CD4-positive, alpha-beta T cell (primary cell): Measurements from ENCODE around the gene CNOT10. TPM values are rescaled to one million over a fixed set of nuclear protein-coding genes. Genes with fewer than 3 reads are reported as not detected.
"Not testable (repeated sequence)": the region's sequence is repeated elsewhere in the genome, so short reads cannot be mapped to it uniquely, and the experiment has no call there.

Experiments
- ATAC-seq: fragments of 200-7000 bp; cut with Tn5 transposase; one replicate; pipeline ENCODE4 v1.10.0; 2022; ENCODE audit warnings: mild to moderate bottlenecking; ENCODE audit not compliant: poor library complexity
- CTCF ChIA-PET: fragments of 350-600 bp; sonication (Branson Sonifier 250); formaldehyde crosslinking; loops from one replicate; lab custom pipeline; 2021; ENCODE audit warnings: antibody characterized with exemption, inconsistent platforms; lab: Charles Lee
- POLR2A ChIA-PET: fragments of 350-600 bp; sonication (Branson Sonifier 250); formaldehyde crosslinking; loops from one replicate; lab custom pipeline; 2021; ENCODE audit warnings: antibody characterized with exemption, inconsistent platforms; lab: Charles Lee
- DNase-seq, 14 experiments: peaks; one replicate each; pipeline ENCODE4 v3.0.0-alpha.2; 2013 to 2020; ENCODE audit warnings: mixed read lengths in 2 of 14
- H3K27ac ChIP-seq, 2 donors: one replicate each; pipeline versions ENCODE4 v1.5.1 to v1.7.0; 2013; ENCODE audit warnings: low read length in 2 of 2, low read depth in 1 of 2, mild to moderate bottlenecking in 1 of 2
- H3K27me3 ChIP-seq, 2 experiments: 1 replicate in 1 of 2; 2 replicates in 1 of 2; pipeline versions ENCODE4 v1.6.1 to v1.7.0; 2013; ENCODE audit warnings: low read length in 2 of 2, control low read depth in 1 of 2, mild to moderate bottlenecking in 1 of 2, moderate library complexity in 1 of 2; ENCODE audit not compliant: insufficient read depth in 2 of 2, control insufficient read depth in 1 of 2
- H3K36me3 ChIP-seq: one replicate; pipeline ENCODE4 v1.6.1; 2013; ENCODE audit warnings: low read length, control low read depth; ENCODE audit not compliant: insufficient read depth
- H3K4me1 ChIP-seq: one replicate; pipeline ENCODE4 v1.6.1; 2013; ENCODE audit warnings: low read length, control low read depth; ENCODE audit not compliant: insufficient read depth
- H3K4me3 ChIP-seq: one replicate; pipeline ENCODE4 v1.5.1; 2013; ENCODE audit warnings: mild to moderate bottlenecking, low read length, moderate library complexity
- H3K9me3 ChIP-seq, 2 experiments: 1 replicate in 1 of 2; 2 replicates in 1 of 2; pipeline versions ENCODE4 v1.6.1 to v1.7.0; 2013; ENCODE audit warnings: low read length in 2 of 2, mild to moderate bottlenecking in 2 of 2, control low read depth in 1 of 2, moderate library complexity in 1 of 2; ENCODE audit not compliant: control insufficient read depth in 1 of 2, insufficient read depth in 1 of 2
- H3K27ac Mint-ChIP-seq: one replicate; pipeline ENCODE4 v1.8.0; 2020; ENCODE audit warnings: mixed read lengths
- H3K27me3 Mint-ChIP-seq: one replicate; pipeline ENCODE4 v1.8.0; 2021; ENCODE audit warnings: mixed read lengths
- H3K36me3 Mint-ChIP-seq: one replicate; pipeline ENCODE4 v1.8.0; 2021; ENCODE audit warnings: low read depth, mixed read lengths
- H3K4me1 Mint-ChIP-seq: one replicate; pipeline ENCODE4 v1.8.0; 2021; ENCODE audit warnings: low read depth, mixed read lengths
- H3K4me3 Mint-ChIP-seq: one replicate; pipeline ENCODE4 v1.8.0; 2020; ENCODE audit warnings: mild to moderate bottlenecking, mixed read lengths
- H3K9me3 Mint-ChIP-seq: one replicate; pipeline ENCODE4 v1.8.0; 2020; ENCODE audit warnings: mixed read lengths
- intact Hi-C, 2 experiments: fragments of 100-400 bp; cut with DNase I in 1 of 2; cut with micrococcal nuclease in 1 of 2; formaldehyde crosslinking; loops; one replicate each; pipeline versions ENCODE4 v1.15.1 to v1.9.0; 2023 to 2025; cut with DNase I, micrococcal nuclease
- total RNA-seq, 174 experiments: library from RNA in 2 of 174; stranded (reverse) in 2 of 174; gene quantifications; one replicate each; pipeline ENCODE4 v1.2.3 and lab custom pipeline; 2021 to 2026
- TF ChIP-seq, protein P1 (sequence below): fragments of 200-600 bp; IDR thresholded peaks from one replicate; pipeline ENCODE4 v1.8.0; 2022; ENCODE audit warnings: antibody characterized with exemption, mild to moderate bottlenecking

CNOT10 gene
- total RNA-seq, 2 experiments from 2014 or later = 31.3 to 42.0 TPM

DNA sequence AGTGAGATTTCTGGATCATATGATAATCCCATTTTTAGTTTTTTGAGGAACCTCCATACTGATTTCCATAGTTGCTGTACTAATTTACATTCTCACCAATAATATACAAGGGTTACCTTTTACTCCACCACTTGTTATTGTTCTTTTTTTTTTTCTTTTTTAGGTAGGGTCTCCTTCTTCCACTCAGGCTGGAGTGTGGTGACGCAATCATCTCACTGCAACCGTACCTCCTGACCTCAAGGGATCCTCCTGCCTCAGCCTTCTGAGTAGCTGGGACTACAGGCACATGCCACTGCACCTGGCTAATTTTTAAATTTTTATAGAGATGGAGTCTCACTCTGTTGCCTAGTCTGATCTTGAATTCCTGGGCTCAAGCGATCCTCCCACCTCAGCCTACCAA, 24.4 kb upstream of the CNOT10 start:
- no peak overlapping the region for H3K27ac ChIP-seq
- TF ChIP-seq, protein P1, sequence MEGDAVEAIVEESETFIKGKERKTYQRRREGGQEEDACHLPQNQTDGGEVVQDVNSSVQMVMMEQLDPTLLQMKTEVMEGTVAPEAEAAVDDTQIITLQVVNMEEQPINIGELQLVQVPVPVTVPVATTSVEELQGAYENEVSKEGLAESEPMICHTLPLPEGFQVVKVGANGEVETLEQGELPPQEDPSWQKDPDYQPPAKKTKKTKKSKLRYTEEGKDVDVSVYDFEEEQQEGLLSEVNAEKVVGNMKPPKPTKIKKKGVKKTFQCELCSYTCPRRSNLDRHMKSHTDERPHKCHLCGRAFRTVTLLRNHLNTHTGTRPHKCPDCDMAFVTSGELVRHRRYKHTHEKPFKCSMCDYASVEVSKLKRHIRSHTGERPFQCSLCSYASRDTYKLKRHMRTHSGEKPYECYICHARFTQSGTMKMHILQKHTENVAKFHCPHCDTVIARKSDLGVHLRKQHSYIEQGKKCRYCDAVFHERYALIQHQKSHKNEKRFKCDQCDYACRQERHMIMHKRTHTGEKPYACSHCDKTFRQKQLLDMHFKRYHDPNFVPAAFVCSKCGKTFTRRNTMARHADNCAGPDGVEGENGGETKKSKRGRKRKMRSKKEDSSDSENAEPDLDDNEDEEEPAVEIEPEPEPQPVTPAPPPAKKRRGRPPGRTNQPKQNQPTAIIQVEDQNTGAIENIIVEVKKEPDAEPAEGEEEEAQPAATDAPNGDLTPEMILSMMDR = no peak
- no peaks in the 10 kb centered on the region for H3K9me3 Mint-ChIP-seq
- H3K36me3 ChIP-seq = no peaks in the 10 kb centered on the region
- no peak overlapping the region for H3K27ac Mint-ChIP-seq
- intact Hi-C loops = loop anchor here in 1 of 2 experiments (10.0 kb wide), 1 partner anchor 286 kb away; no protein-coding TSS in a partner anchor
- ATAC-seq (no peak), DNase-seq (no peak)
- no peaks in the 10 kb centered on the region for H3K36me3 Mint-ChIP-seq
- peaks cover 2 to 4% of the 10 kb centered on the region in 2 experiments for H3K27me3 ChIP-seq
- H3K4me3 ChIP-seq = no peak overlapping the region
- H3K4me3 Mint-ChIP-seq = no peak overlapping the region
- H3K4me1 ChIP-seq = no peaks in the 10 kb centered on the region
- H3K27me3 Mint-ChIP-seq = peaks cover 11% of the 10 kb centered on the region
- H3K4me1 Mint-ChIP-seq = no peaks in the 10 kb centered on the region
- CTCF ChIA-PET = interaction anchor here (0.6 kb wide), 1 partner anchor 25 kb away, joined by 3 read pairs; the partner anchor contains the start of gene CNOT10
- no peaks in the 10 kb centered on the region for H3K9me3 ChIP-seq
- POLR2A ChIA-PET = no interaction called here

DNA sequence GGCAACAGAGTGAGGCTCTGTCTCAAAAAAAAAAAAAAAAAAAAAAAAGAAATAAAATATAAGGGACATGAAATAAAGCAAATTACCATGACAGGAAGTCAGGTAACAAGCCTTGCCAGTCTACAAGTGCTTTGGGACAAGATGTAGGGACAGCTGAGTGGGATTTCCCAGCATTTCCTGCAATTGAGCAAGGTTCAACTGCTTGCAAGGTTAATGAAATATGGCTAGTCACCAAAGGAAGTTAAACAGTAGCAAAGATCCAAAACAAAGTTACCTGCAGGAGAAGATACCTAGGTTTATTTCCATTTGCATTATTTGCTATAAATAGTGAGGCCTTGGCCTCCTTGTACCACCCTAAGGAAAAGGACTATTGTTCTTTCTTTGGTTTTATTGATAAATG, 22.3 kb upstream of the CNOT10 start:
- Mint-ChIP-seq H3K27ac (no peak overlapping the region), H3K4me1 (no peaks in the 10 kb centered on the region), H3K27me3 (peaks cover 8% of the 10 kb centered on the region), H3K4me3 (no peak overlapping the region), H3K36me3 (no peaks in the 10 kb centered on the region), H3K9me3 (no peaks in the 10 kb centered on the region)
- Histone ChIP-seq H3K27me3 (peaks cover 2 to 4% of the 10 kb centered on the region in 2 experiments), H3K27ac (no peak overlapping the region), H3K4me3 (no peak overlapping the region), H3K9me3 (no peaks in the 10 kb centered on the region), H3K4me1 (no peaks in the 10 kb centered on the region), H3K36me3 (no peaks in the 10 kb centered on the region)
- POLR2A ChIA-PET = no interaction called here
- ATAC-seq = no peak
- CTCF ChIA-PET = interaction anchor here (0.5 kb wide), 1 partner anchor 190 kb away, joined by 5 read pairs; no protein-coding TSS in a partner anchor
- no peak for DNase-seq
- intact Hi-C loops = loop anchor here in 1 of 2 experiments (10.0 kb wide), 1 partner anchor 288 kb away; no protein-coding TSS in a partner anchor
- TF ChIP-seq, protein P1 = no peak

DNA sequence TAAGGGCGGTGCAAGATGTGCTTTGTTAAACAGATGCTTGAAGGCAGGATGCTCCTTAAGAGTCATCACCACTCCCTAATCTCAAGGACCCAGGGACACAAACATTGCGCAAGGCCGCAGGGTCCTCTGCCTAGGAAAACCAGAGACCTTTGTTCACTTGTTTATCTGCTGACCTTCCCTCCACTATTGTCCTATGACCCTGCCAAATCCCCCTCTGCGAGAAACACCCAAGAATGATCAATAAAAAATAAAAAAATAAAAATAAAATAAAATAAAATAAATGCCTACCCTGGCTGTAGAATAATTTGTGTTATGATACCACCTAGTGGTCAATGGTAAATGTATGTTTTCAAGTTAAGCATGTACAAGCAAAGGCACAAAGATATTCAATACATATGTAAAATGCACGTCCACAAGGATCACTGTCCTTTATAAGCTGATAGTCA, 20.3 kb upstream of the CNOT10 start:
- H3K9me3 Mint-ChIP-seq, H3K27me3 Mint-ChIP-seq, H3K27ac Mint-ChIP-seq, CTCF ChIA-PET, H3K4me1 ChIP-seq, POLR2A ChIA-PET, H3K27ac ChIP-seq, H3K4me1 Mint-ChIP-seq, H3K36me3 Mint-ChIP-seq, H3K4me3 Mint-ChIP-seq, H3K4me3 ChIP-seq, H3K36me3 ChIP-seq, H3K9me3 ChIP-seq, H3K27me3 ChIP-seq: not testable (repeated sequence)
- intact Hi-C loops = loop anchor here (1.0 to 10.0 kb wide), 3 partner anchors 154 to 487 kb away; no protein-coding TSS in a partner anchor
- DNase-seq = peak in 3 of 14 experiments; percentile 49 to 62 (median 58)
- peak; percentile 55 for ATAC-seq
- TF ChIP-seq, protein P1 = peak; percentile 49
